Spleen (tissue), 11 donors: ENCODE results near the gene FAM234B. TPM values are rescaled to one million over a fixed set of nuclear protein-coding genes. Genes with fewer than 3 reads are reported as not detected.

Source experiments
- DNase-seq: peaks from one replicate; pipeline ENCODE4 v3.0.0-alpha.2; 2020
- H3K27ac ChIP-seq, 8 donors: fragments of 200-600 bp; sonication (generic) in 7 of 8; 1 replicate in 4 of 8; 2 replicates in 4 of 8; pipeline versions ENCODE4 v1.5.0 to v1.8.0; 2016 to 2021; ENCODE audit warnings: inconsistent platforms in 4 of 8, mild to moderate bottlenecking in 4 of 8, moderate library complexity in 1 of 8
- H3K27me3 ChIP-seq, 7 donors: fragments of 200-600 bp; sonication (generic) in 6 of 7; replicated peaks in 1 of 7; 1 replicate in 4 of 7; 2 replicates in 3 of 7; pipeline versions ENCODE4 v1.5.0 to v1.8.0; 2016 to 2021; ENCODE audit warnings: inconsistent platforms in 3 of 7, mild to moderate bottlenecking in 1 of 7
- H3K36me3 ChIP-seq, 6 donors: fragments of 200-600 bp; sonication (generic) in 5 of 6; 1 replicate in 4 of 6; 2 replicates in 2 of 6; pipeline versions ENCODE4 v1.5.0 to v1.8.0; 2016 to 2021; ENCODE audit warnings: inconsistent platforms in 2 of 6
- H3K4me1 ChIP-seq, 6 donors: fragments of 200-600 bp; sonication (generic) in 5 of 6; 1 replicate in 3 of 6; 2 replicates in 3 of 6; pipeline versions ENCODE4 v1.5.0 to v1.8.0; 2016 to 2021; ENCODE audit warnings: inconsistent platforms in 3 of 6
- H3K4me3 ChIP-seq, 8 donors: fragments of 200-600 bp; sonication (generic) in 7 of 8; 1 replicate in 4 of 8; 2 replicates in 4 of 8; pipeline versions ENCODE4 v1.5.0 to v1.8.0; 2016 to 2021; ENCODE audit warnings: inconsistent platforms in 4 of 8, mild to moderate bottlenecking in 4 of 8, moderate library complexity in 2 of 8
- H3K9me3 ChIP-seq, 8 donors: fragments of 200-600 bp; sonication (generic) in 7 of 8; 1 replicate in 4 of 8; 2 replicates in 4 of 8; pipeline versions ENCODE4 v1.5.0 to v1.8.0; 2016 to 2021; ENCODE audit warnings: inconsistent platforms in 4 of 8
- POLR2A ChIP-seq, 3 donors: fragments of 450-650 bp; IDR thresholded peaks; one replicate each; pipeline ENCODE4 v1.5.1; 2017; ENCODE audit warnings: antibody characterized with exemption in 3 of 3, mild to moderate bottlenecking in 1 of 3
- POLR2AphosphoS5 ChIP-seq, 3 donors: sonication (generic); formaldehyde crosslinking; IDR thresholded peaks; one replicate each; pipeline ENCODE4 v1.5.1; 2017; ENCODE audit warnings: antibody characterized with exemption in 3 of 3
- WGBS, 5 donors: extraction: QIAGEN DNeasy Blood & Tissue Kit in 3 of 5; methylation state at CpG; one replicate each; pipeline versions ENCODE4 v1.1.5 to v1.1.7; 2013 to 2018; 5-methylcytosine and 5-hydroxymethylcytosine counted together
- intact Hi-C: fragments of 100-400 bp; cut with DNase I; formaldehyde crosslinking; loops from one replicate; pipeline ENCODE4 v1.15.0; 2023; ENCODE audit warnings: low total_unique reads
- polyA plus RNA-seq, 3 donors: library from polyadenylated mRNA; stranded (reverse); fragments of 200-250 nt; gene quantifications; one replicate each; pipeline ENCODE4 v1.2.1, GENCODE V29; 2013
- total RNA-seq, 7 donors: library from RNA; depleted of rRNA in 3 of 7; stranded (reverse); fragments of >200 nt in 3 of 7; fragmentation: NEBNext Ultra II Directional in 4 of 7; extraction: Animal tissue kit (Norgen Biotek cat#: 25700) in 4 of 7; gene quantifications; one replicate each; pipeline versions ENCODE4 v1.1.0 to v1.2.1, GENCODE V29; 2016 to 2021
- TF ChIP-seq, protein P1 (sequence below), 11 experiments: fragments of 200-600 bp in 7 of 11; fragments of 450-650 bp in 4 of 11; sonication (generic) in 4 of 11; IDR thresholded peaks in 8 of 11; conservative IDR thresholded peaks in 3 of 11; 1 replicate in 7 of 11; 2 replicates in 4 of 11; pipeline versions ENCODE4 v1.4.0 to v1.8.0; 2016 to 2021; ENCODE audit warnings: antibody characterized with exemption in 11 of 11, inconsistent platforms in 4 of 11, mild to moderate bottlenecking in 1 of 11
- donor health status: healthy with polysubstance abuse.
- donor health status: DM: no; HTN: no; CAD: no; lungs with moderate emphysema.
- donor health status: DM: no; HTN: no; CAD: no.
- donor health status: Bipolar disorder and iron deficiency.
- donor health status: healthy.
- donor health status: DM: no; HTN: no; CAD: no.
- donor health status: DM: yes; HTN: yes; CAD: no.

FAM234B gene
- total and polyA plus RNA-seq, 10 donors: 0.59 to 8.2 (median 6.2) TPM

DNA sequence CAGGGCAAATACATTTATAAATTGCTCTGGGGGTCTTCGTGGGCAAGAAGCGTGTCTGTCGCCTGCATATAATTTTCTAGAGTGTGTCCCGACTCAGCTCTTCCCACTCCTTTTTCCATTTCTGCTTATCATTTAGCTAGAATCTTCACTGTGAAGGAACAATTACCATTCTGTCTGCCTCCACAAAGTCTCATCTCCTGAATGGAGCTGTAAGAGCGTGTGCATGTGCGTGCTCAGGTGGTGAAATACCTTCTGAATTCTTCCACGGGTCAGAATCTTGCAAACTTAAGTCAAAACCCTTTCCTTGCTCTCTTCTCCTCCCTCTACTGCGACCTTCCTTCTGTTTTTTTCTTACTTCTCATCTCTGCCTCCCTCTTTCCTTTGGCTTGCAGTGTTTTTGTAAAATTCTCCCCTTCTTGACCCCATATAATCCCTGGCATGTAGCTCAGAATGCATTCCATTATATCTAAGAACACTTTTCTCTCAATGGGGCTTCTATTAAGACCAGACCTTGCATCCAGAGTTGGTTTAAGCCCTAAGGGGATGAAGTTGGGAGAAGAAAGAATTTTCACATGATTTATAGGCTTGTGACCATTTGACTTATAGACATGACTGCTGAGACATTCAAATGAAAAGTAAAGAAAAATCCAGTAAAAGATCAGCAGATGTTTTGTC lies 84.2 kb downstream of the FAM234B start:
- H3K27ac ChIP-seq: no peak overlapping the region
- no peaks in the 10 kb centered on the region for H3K27me3 ChIP-seq
- DNase-seq: no peak
- no peak overlapping the region for H3K4me3 ChIP-seq
- no peaks in the 10 kb centered on the region for H3K9me3 ChIP-seq
- H3K4me1 ChIP-seq: peaks cover 0 to 4% (median 0%) of the 10 kb centered on the region in 6 donors
- no peaks in the 10 kb centered on the region for H3K36me3 ChIP-seq
- intact Hi-C loops: no loop called here
- TF ChIP-seq POLR2AphosphoS5 (IDR thresholded peaks at IDR 0.05): no peak
- TF ChIP-seq, protein P1, sequence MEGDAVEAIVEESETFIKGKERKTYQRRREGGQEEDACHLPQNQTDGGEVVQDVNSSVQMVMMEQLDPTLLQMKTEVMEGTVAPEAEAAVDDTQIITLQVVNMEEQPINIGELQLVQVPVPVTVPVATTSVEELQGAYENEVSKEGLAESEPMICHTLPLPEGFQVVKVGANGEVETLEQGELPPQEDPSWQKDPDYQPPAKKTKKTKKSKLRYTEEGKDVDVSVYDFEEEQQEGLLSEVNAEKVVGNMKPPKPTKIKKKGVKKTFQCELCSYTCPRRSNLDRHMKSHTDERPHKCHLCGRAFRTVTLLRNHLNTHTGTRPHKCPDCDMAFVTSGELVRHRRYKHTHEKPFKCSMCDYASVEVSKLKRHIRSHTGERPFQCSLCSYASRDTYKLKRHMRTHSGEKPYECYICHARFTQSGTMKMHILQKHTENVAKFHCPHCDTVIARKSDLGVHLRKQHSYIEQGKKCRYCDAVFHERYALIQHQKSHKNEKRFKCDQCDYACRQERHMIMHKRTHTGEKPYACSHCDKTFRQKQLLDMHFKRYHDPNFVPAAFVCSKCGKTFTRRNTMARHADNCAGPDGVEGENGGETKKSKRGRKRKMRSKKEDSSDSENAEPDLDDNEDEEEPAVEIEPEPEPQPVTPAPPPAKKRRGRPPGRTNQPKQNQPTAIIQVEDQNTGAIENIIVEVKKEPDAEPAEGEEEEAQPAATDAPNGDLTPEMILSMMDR (IDR thresholded peaks at IDR 0.05 in 8 of 11, conservative IDR thresholded peaks at IDR 0.05 in 3 of 11): no peak
- TF ChIP-seq POLR2A (IDR thresholded peaks at IDR 0.05): no peak
- WGBS, 5 donors: 86 to 94% (median 89%) methylated on average over 8 of the region's 8 CpGs

DNA sequence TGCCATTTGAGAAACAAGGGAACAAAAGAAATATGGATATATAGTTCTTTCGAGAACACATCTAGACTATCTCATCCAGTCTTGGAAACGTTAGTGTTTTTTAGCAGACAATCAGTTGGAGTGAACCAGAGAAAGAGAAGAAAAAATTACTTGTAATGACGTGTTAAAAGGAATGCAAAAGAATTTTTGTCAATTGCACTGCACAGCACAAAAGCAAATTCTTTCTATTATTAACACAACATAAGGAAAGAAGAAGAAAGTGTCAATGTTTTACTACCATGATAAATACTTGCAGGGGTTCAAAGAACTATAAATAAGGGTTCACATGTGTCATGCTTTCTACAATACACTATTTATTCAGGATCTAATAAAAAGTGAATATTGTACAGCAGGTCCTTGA lies 86.8 kb downstream of the FAM234B start:
- WGBS, 5 donors: 74 to 81% (median 78%) methylated on average over 3 of the region's 3 CpGs
- Histone ChIP-seq H3K4me3 (no peak overlapping the region), H3K4me1 (peaks cover 0 to 9% (median 0%) of the 10 kb centered on the region in 6 donors), H3K27me3 (no peaks in the 10 kb centered on the region), H3K36me3 (no peaks in the 10 kb centered on the region), H3K27ac (no peak overlapping the region), H3K9me3 (no peaks in the 10 kb centered on the region)
- no peak for DNase-seq
- TF ChIP-seq POLR2AphosphoS5 (IDR thresholded peaks at IDR 0.05) (no peak), POLR2A (IDR thresholded peaks at IDR 0.05) (no peak)
- TF ChIP-seq, protein P1 (IDR thresholded peaks at IDR 0.05 in 8 of 11, conservative IDR thresholded peaks at IDR 0.05 in 3 of 11): no peak
- intact Hi-C loops: no loop called here

Other genes starting within 250 kb of the FAM234B start
- 10 to 100 TPM; 37.2 to 58.1 (median 45.2) TPM for gene DDX47, start 231.0 kb upstream of the FAM234B start, total RNA-seq
- 10 to 100 TPM; 34.0 to 39.3 (median 35.3) TPM for gene DDX47, start 231.0 kb upstream of the FAM234B start, polyA plus RNA-seq
- gene GPRC5A, start 152.8 kb upstream of the FAM234B start, total RNA-seq: 1 to 10 TPM in 3 of 7 donors, under 1 TPM in 4; 0.09 to 3.0 (median 0.69) TPM
- gene GPRC5A, start 152.8 kb upstream of the FAM234B start, polyA plus RNA-seq: under 1 TPM; 0.09 to 0.18 (median 0.13) TPM
- gene GPRC5D, start 92.2 kb upstream of the FAM234B start, total RNA-seq: 1 to 10 TPM in 1 of 7 donors, under 1 TPM in 3, not detected in 3; 0.40 to 1.4 (median 0.48) TPM
- under 1 TPM in 1 of 3 donors, not detected in 2; 0.23 TPM for gene GPRC5D, start 92.2 kb upstream of the FAM234B start, polyA plus RNA-seq
- gene HEBP1, start 44.1 kb upstream of the FAM234B start, total RNA-seq: 10 to 100 TPM; 44.4 to 77.2 (median 60.7) TPM
- 10 to 100 TPM; 25.1 to 79.4 (median 54.6) TPM for gene HEBP1, start 44.1 kb upstream of the FAM234B start, polyA plus RNA-seq
- not detected for gene GSG1, start 59.3 kb downstream of the FAM234B start, total RNA-seq
- gene GSG1, start 59.3 kb downstream of the FAM234B start, polyA plus RNA-seq: not detected
- gene EMP1, start 152.3 kb downstream of the FAM234B start, total RNA-seq: 100 to 1,000 TPM in 2 of 7 donors, 10 to 100 TPM in 5; 52.6 to 170 (median 82.4) TPM
- 10 to 100 TPM in 1 of 3 donors, 1 to 10 TPM in 2; 4.9 to 11.1 (median 6.8) TPM for gene EMP1, start 152.3 kb downstream of the FAM234B start, polyA plus RNA-seq